H1 (cell line): ENCODE data around the gene CACNB4. TPM values are rescaled to one million over a fixed set of nuclear protein-coding genes. Genes with fewer than 3 reads are reported as not detected.
A peak's percentile ranks its signal among the peaks of the same experiment; 100 is the strongest.

Experiments
- CTCF ChIA-PET: fragments of 300-600 bp; sonication (Branson Sonifier 250); formaldehyde crosslinking; loops from one replicate; lab custom pipeline; 2021; ENCODE audit not compliant: partially characterized antibody; lab: Charles Lee
- POLR2A ChIA-PET: fragments of 300-600 bp; sonication (Branson Sonifier 250); formaldehyde crosslinking; loops from one replicate; lab custom pipeline; 2021; ENCODE audit warnings: inconsistent platforms; ENCODE audit not compliant: partially characterized antibody; lab: Charles Lee
- DNase-seq, 2 experiments: peaks; one replicate each; pipeline versions ENCODE4 v3.0.0 to v3.0.0-alpha.2; 2010 to 2022; ENCODE audit warnings: low spot score in 2 of 2, low read depth in 1 of 2, mixed read lengths in 1 of 2
- FAIRE-seq: peaks from 2 replicates; lab custom pipeline; 2011; peaks lifted over from hg19 to GRCh38; lab: Jason Lieb, UNC
- H2AFZ ChIP-seq: 2 replicates; pipeline ENCODE4 v1.8.1; 2012; ENCODE audit warnings: low read length, inconsistent platforms
- H2AK5ac ChIP-seq: 2 replicates; pipeline ENCODE4 v1.6.1; 2013; ENCODE audit warnings: low read depth, low read length
- H2BK120ac ChIP-seq: replicated peaks from 2 replicates; pipeline ENCODE3; 2013; ENCODE audit warnings: low read depth, low read length, inconsistent platforms
- H2BK12ac ChIP-seq: 2 replicates; pipeline ENCODE4 v1.6.1; 2013; ENCODE audit warnings: low read depth, low read length
- H2BK15ac ChIP-seq: 2 replicates; pipeline ENCODE4 v1.6.1; 2013; ENCODE audit warnings: low read length
- H2BK20ac ChIP-seq: 2 replicates; pipeline ENCODE4 v1.6.1; 2013; ENCODE audit warnings: low read length
- H2BK5ac ChIP-seq: 2 replicates; pipeline ENCODE4 v1.6.1; 2013; ENCODE audit warnings: low read depth, low read length
- H3K14ac ChIP-seq: 2 replicates; pipeline ENCODE4 v1.6.1; 2013; ENCODE audit warnings: inconsistent platforms; ENCODE audit not compliant: insufficient read length
- H3K18ac ChIP-seq: 2 replicates; pipeline ENCODE4 v1.6.1; 2013; ENCODE audit warnings: low read length; ENCODE audit errors: extremely low read depth
- H3K23ac ChIP-seq: 2 replicates; pipeline ENCODE4 v1.6.1; 2013; ENCODE audit warnings: inconsistent platforms; ENCODE audit not compliant: insufficient read length
- H3K23me2 ChIP-seq: 2 replicates; pipeline ENCODE4 v1.6.1; 2013; ENCODE audit warnings: low read depth, low read length
- H3K27ac ChIP-seq: 2 replicates; pipeline ENCODE4 v1.6.1; 2011; ENCODE audit warnings: low read depth, low read length, inconsistent platforms
- H3K27me3 ChIP-seq, 4 experiments: replicated peaks in 1 of 4; 1 replicate in 1 of 4; 2 replicates in 3 of 4; pipeline versions ENCODE4 v1.6.1 to v1.8.1; 2011 to 2013; ENCODE audit warnings: low read length in 3 of 4, mild to moderate bottlenecking in 3 of 4, inconsistent platforms in 2 of 4, mixed read lengths in 2 of 4, moderate library complexity in 1 of 4; ENCODE audit not compliant: control insufficient read depth in 3 of 4, insufficient read depth in 3 of 4; ENCODE audit errors: extremely low read depth in 1 of 4
- H3K36me3 ChIP-seq, 4 experiments: 2 replicates each; pipeline versions ENCODE4 v1.6.1 to v1.8.1; 2011 to 2013; ENCODE audit warnings: mild to moderate bottlenecking in 4 of 4, low read length in 3 of 4, moderate library complexity in 2 of 4, control low read depth in 1 of 4, inconsistent platforms in 1 of 4; ENCODE audit not compliant: insufficient read depth in 4 of 4, control insufficient read depth in 2 of 4
- H3K4ac ChIP-seq: replicated peaks from 2 replicates; pipeline ENCODE3; 2013; ENCODE audit warnings: low read length, low read depth, mixed read lengths, inconsistent platforms; ENCODE audit not compliant: insufficient read length
- H3K4me1 ChIP-seq, 4 experiments: replicated peaks in 1 of 4; 1 replicate in 1 of 4; 2 replicates in 3 of 4; pipeline versions ENCODE4 v1.6.1 to v1.8.1; 2011 to 2013; ENCODE audit warnings: low read length in 3 of 4, inconsistent platforms in 2 of 4, mixed read lengths in 1 of 4; ENCODE audit not compliant: insufficient read depth in 4 of 4, control insufficient read depth in 3 of 4
- H3K4me2 ChIP-seq, 2 experiments: 2 replicates each; pipeline versions ENCODE4 v1.6.1 to v1.8.1; 2011 to 2013; ENCODE audit warnings: low read depth in 2 of 2, low read length in 2 of 2, control low read depth in 1 of 2, inconsistent platforms in 1 of 2, mild to moderate bottlenecking in 1 of 2; ENCODE audit not compliant: insufficient read depth in 1 of 2
- H3K4me3 ChIP-seq, 4 experiments: fragments of 200-600, 300-600 bp in 1 of 4; sonication (generic), shearing (Covaris generic), sonication (Bioruptor Twin) in 1 of 4; 2 replicates each; pipeline versions ENCODE4 v1.5.1 to v1.8.1; 2011 to 2016; ENCODE audit warnings: low read length in 4 of 4, low read depth in 3 of 4, control low read depth in 2 of 4, inconsistent platforms in 2 of 4, mild to moderate bottlenecking in 2 of 4, mixed read lengths in 1 of 4, moderate library complexity in 1 of 4; ENCODE audit not compliant: insufficient read depth in 2 of 4; ENCODE audit errors: extremely low read depth in 1 of 4
- H3K56ac ChIP-seq: replicated peaks from 2 replicates; pipeline ENCODE3; 2013; ENCODE audit warnings: low read depth, mild to moderate bottlenecking, mixed read lengths, low read length, inconsistent platforms; ENCODE audit not compliant: insufficient read length
- H3K79me1 ChIP-seq: 2 replicates; pipeline ENCODE4 v1.6.1; 2013; ENCODE audit warnings: low read depth, low read length, control low read depth
- H3K79me2 ChIP-seq, 2 experiments: 2 replicates each; pipeline versions ENCODE4 v1.6.1 to v1.8.1; 2012 to 2013; ENCODE audit warnings: low read length in 2 of 2, mild to moderate bottlenecking in 2 of 2, inconsistent platforms in 1 of 2; ENCODE audit not compliant: insufficient read depth in 2 of 2, control insufficient read depth in 1 of 2
- H3K9ac ChIP-seq, 4 experiments: replicated peaks in 1 of 4; 1 replicate in 1 of 4; 2 replicates in 3 of 4; pipeline versions ENCODE4 v1.6.1 to v1.8.1; 2011 to 2013; ENCODE audit warnings: low read depth in 3 of 4, low read length in 3 of 4, control low read depth in 2 of 4, mild to moderate bottlenecking in 2 of 4, moderate library complexity in 2 of 4, inconsistent platforms in 1 of 4; ENCODE audit errors: extremely low read depth in 1 of 4
- H3K9me3 ChIP-seq, 2 experiments: 2 replicates each; pipeline versions ENCODE4 v1.6.1 to v1.8.1; 2012 to 2013; ENCODE audit warnings: mild to moderate bottlenecking in 2 of 2, moderate library complexity in 2 of 2, control low read depth in 1 of 2, inconsistent platforms in 1 of 2, low read depth in 1 of 2, low read length in 1 of 2, mixed read lengths in 1 of 2; ENCODE audit not compliant: insufficient read depth in 2 of 2
- H4K20me1 ChIP-seq, 2 experiments: replicated peaks in 1 of 2; 2 replicates each; pipeline versions ENCODE3 to v1.8.1; 2011 to 2013; ENCODE audit warnings: inconsistent platforms in 2 of 2, low read length in 2 of 2, mild to moderate bottlenecking in 1 of 2; ENCODE audit not compliant: insufficient read depth in 2 of 2, control insufficient read depth in 1 of 2
- H4K5ac ChIP-seq: 2 replicates; pipeline ENCODE4 v1.6.1; 2013; ENCODE audit warnings: low read length, low read depth, mixed read lengths, inconsistent platforms; ENCODE audit not compliant: insufficient read length
- H4K8ac ChIP-seq: 2 replicates; pipeline ENCODE4 v1.8.0; 2013; ENCODE audit warnings: mild to moderate bottlenecking, moderate library complexity, low read length, inconsistent platforms; ENCODE audit not compliant: insufficient read depth; ENCODE audit errors: extremely low read depth
- H4K91ac ChIP-seq: replicated peaks from 2 replicates; pipeline ENCODE3; 2013; ENCODE audit warnings: low read length, mixed read lengths, inconsistent platforms; ENCODE audit not compliant: insufficient read length
- CTBP2 ChIP-seq: IDR thresholded peaks from 2 replicates; pipeline ENCODE4 v1.7.0; 2011; ENCODE audit warnings: borderline replicate concordance, mild to moderate bottlenecking, moderate library complexity, mixed read lengths, low read length; ENCODE audit not compliant: insufficient read depth, insufficient read length
- FOSL1 ChIP-seq: IDR thresholded peaks from 2 replicates; pipeline ENCODE4 v1.6.1; 2011; ENCODE audit warnings: mild to moderate bottlenecking, low read depth, low read length, moderate library complexity; ENCODE audit not compliant: insufficient read depth
- JUND ChIP-seq: IDR thresholded peaks from 2 replicates; pipeline ENCODE4 v1.6.1; 2011; ENCODE audit warnings: mild to moderate bottlenecking, improper control_type of control experiment, low read length
- RFX5 ChIP-seq: IDR thresholded peaks from 2 replicates; pipeline ENCODE4 v1.6.1; 2011; ENCODE audit warnings: low read depth, low read length, improper control_type of control experiment, borderline replicate concordance
- RNF2 ChIP-seq: fragments of 200-900, 300-1000 bp; sonication (generic); IDR thresholded peaks from 2 replicates; pipeline ENCODE4 v1.7.1; 2016; ENCODE audit warnings: borderline replicate concordance, low read depth, mild to moderate bottlenecking, antibody characterized with exemption, low read length; ENCODE audit not compliant: poor library complexity, severe bottlenecking; ENCODE audit errors: missing control alignments
- SIRT6 ChIP-seq: IDR thresholded peaks from one replicate; pipeline ENCODE4 v1.7.1; 2012; ENCODE audit warnings: low read length, inconsistent platforms
- SP1 ChIP-seq: IDR thresholded peaks from 2 replicates; pipeline ENCODE4 v1.6.1; 2011; ENCODE audit warnings: low read depth, low read length
- SRF ChIP-seq: IDR thresholded peaks from 2 replicates; pipeline ENCODE4 v1.6.1; 2011; ENCODE audit warnings: mild to moderate bottlenecking, low read depth, low read length, moderate library complexity
- TAF7 ChIP-seq: optimal IDR thresholded peaks from 2 replicates; pipeline ENCODE3; 2011; ENCODE audit warnings: low read depth, mild to moderate bottlenecking, inconsistent platforms, low read length, moderate library complexity, borderline replicate concordance
- WGBS, 2 experiments: shearing (Covaris generic) in 1 of 2; methylation state at CpG; one replicate each; pipeline versions ENCODE4 v1.1.6 to v1.1.7; 2013 to 2015; ENCODE audit warnings: low lambda C conversion rate in 2 of 2, mixed read lengths in 2 of 2, inconsistent platforms in 1 of 2, low coverage in 1 of 2, missing lambda C conversion rate in 1 of 2; ENCODE audit not compliant: insufficient replicate concordance in 2 of 2, insufficient coverage in 1 of 2, insufficient read length in 1 of 2; ENCODE audit errors: extremely low coverage in 1 of 2, missing lambda C conversion rate in 1 of 2; 5-methylcytosine and 5-hydroxymethylcytosine counted together
- polyA plus RNA-seq, 7 experiments: library from polyadenylated mRNA; depleted of rRNA in 3 of 7; stranded (reverse) in 5 of 7; unstranded in 2 of 7; fragments of >200 nt in 5 of 7; fragments of 200-250 nt in 2 of 7; gene quantifications; 1 replicate in 5 of 7; 2 replicates in 1 of 7; 4 replicates in 1 of 7; pipeline versions ENCODE4 v1.2.1 to v1.2.3, GENCODE V29; 2011 to 2013; ENCODE audit warnings: missing spikeins in 2 of 7, mixed read lengths in 2 of 7
- total RNA-seq: library from RNA; stranded (reverse); fragmentation: NEBNext Ultra II Directional; extraction: Animal tissue kit (Norgen Biotek cat#: 25700); gene quantifications from 2 replicates; pipeline ENCODE4 v1.2.1, GENCODE V29; 2021
- TF ChIP-seq, protein P1 (sequence below), 3 experiments: IDR thresholded peaks; 1 replicate in 2 of 3; 2 replicates in 1 of 3; pipeline versions ENCODE4 v1.5.1 to v1.6.1; 2011; ENCODE audit warnings: low read length in 3 of 3, mild to moderate bottlenecking in 3 of 3, inconsistent platforms in 2 of 3, low read depth in 1 of 3, moderate library complexity in 1 of 3; ENCODE audit not compliant: insufficient read depth in 1 of 3; ENCODE audit errors: control extremely low read depth in 1 of 3

The CACNB4 gene
- total and polyA plus RNA-seq, 2 of the 8 experiments (the other 6 are each of a cell fraction or from before 2014, with no cell fraction given): 2.0 to 4.0 TPM

DNA sequence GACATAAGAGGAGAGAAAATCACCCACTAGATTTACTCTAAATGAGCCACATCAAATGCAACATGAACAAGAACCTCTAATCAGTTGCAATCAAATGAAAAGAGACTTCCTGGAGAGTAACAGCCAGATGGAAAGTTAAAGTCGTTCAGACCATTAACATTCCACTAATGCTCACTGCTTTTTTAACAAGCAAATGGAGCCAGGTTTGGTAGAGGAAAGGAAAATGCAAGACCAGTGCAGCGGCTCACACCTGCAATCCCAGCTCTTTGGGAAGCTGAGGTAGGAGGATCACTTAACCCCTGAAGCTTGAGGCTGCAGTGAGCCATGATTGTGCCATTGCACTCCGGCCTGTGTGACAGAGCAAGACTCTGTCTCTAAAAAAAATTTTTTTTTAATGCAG lies 48.5 kb downstream of the CACNB4 start:
- no peaks in the 10 kb centered on the region for H3K9me3 ChIP-seq
- no peak overlapping the region for H3K9ac ChIP-seq
- peak overlapping the region; percentile 29; the same call in 1 of the 2 replicates for H2BK5ac ChIP-seq
- FAIRE-seq: no peak
- ChIA-PET POLR2A (interaction anchor here (0.9 kb wide), 1 partner anchor 10 kb away, joined by 3 read pairs; no protein-coding TSS in a partner anchor), CTCF (interaction anchor here (0.8 to 6.6 kb wide), 9 partner anchors 13 to 586 kb away, joined by 3 to 95 read pairs (median 5); no protein-coding TSS in a partner anchor)
- 0 out of 2 replicates have a peak overlapping the region, but pooled peaks have one; percentile 4 for H2AK5ac ChIP-seq
- no peak overlapping the region for H3K14ac ChIP-seq
- peak overlapping the region; percentile 47 to 61 for H3K4me2 ChIP-seq
- peak overlapping the region; percentile 17; the same call in 1 of the 2 replicates for H3K27ac ChIP-seq
- H3K79me2 ChIP-seq: no peaks in the 10 kb centered on the region
- no peak overlapping the region for H3K4ac ChIP-seq
- H4K20me1 ChIP-seq: no peaks in the 10 kb centered on the region
- H3K4me3 ChIP-seq: peak overlapping the region in 2 of 4 experiments; percentile 14 to 22; a peak in 1 of 8 replicates
- no peak overlapping the region for H2AFZ ChIP-seq
- no peaks in the 10 kb centered on the region for H3K79me1 ChIP-seq
- no peak overlapping the region for H4K91ac ChIP-seq
- no peak overlapping the region for H3K23ac ChIP-seq
- H4K5ac ChIP-seq: no peak overlapping the region
- peak in 1 of 2 experiments; percentile 49 for DNase-seq
- H3K23me2 ChIP-seq: 0 out of 2 replicates have a peak, but pooled peaks cover 2% of the 10 kb centered on the region
- no peak overlapping the region for H3K56ac ChIP-seq
- H3K36me3 ChIP-seq: no peaks in the 10 kb centered on the region
- no peak overlapping the region for H2BK15ac ChIP-seq
- no peak overlapping the region for H2BK120ac ChIP-seq
- H3K18ac ChIP-seq: peak overlapping the region; percentile 52; the same call in 1 of the 2 replicates
- H3K4me1 ChIP-seq: peaks cover 7 to 18% (median 10%) of the 10 kb centered on the region in 4 experiments
- no peaks in the 10 kb centered on the region for H3K27me3 ChIP-seq
- WGBS, 2 experiments: 23% methylated on average over 3 of the region's 3 CpGs; no CpG with 5 or more reads in 1 of the 2 experiments
- H4K8ac ChIP-seq: no peak overlapping the region
- 0 out of 2 replicates have a peak overlapping the region, but pooled peaks have one; percentile 82 for H2BK12ac ChIP-seq
- H2BK20ac ChIP-seq: no peak overlapping the region
- TF ChIP-seq RNF2 (no peak), CTBP2 (no peak), SRF (no peak), SP1 (no peak), JUND (no peak), RFX5 (no peak), FOSL1 (no peak), SIRT6 (no peak), TAF7 (no peak)
- TF ChIP-seq, protein P1, sequence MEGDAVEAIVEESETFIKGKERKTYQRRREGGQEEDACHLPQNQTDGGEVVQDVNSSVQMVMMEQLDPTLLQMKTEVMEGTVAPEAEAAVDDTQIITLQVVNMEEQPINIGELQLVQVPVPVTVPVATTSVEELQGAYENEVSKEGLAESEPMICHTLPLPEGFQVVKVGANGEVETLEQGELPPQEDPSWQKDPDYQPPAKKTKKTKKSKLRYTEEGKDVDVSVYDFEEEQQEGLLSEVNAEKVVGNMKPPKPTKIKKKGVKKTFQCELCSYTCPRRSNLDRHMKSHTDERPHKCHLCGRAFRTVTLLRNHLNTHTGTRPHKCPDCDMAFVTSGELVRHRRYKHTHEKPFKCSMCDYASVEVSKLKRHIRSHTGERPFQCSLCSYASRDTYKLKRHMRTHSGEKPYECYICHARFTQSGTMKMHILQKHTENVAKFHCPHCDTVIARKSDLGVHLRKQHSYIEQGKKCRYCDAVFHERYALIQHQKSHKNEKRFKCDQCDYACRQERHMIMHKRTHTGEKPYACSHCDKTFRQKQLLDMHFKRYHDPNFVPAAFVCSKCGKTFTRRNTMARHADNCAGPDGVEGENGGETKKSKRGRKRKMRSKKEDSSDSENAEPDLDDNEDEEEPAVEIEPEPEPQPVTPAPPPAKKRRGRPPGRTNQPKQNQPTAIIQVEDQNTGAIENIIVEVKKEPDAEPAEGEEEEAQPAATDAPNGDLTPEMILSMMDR (IDR thresholded peaks at IDR 0.05; ENCODE audit: control extremely low read depth in 1 of 3, insufficient read depth in 1 of 3, low read depth in 1 of 3, low read length in 3 of 3): no peak
